ENCODE data around the gene ITPK1. TPM values are rescaled to one million over a fixed set of nuclear protein-coding genes. Genes with fewer than 3 reads are reported as not detected.
"Not testable (repeated sequence)": the region's sequence is repeated elsewhere in the genome, so short reads cannot be mapped to it uniquely, and the experiment has no call there.

Gene ITPK1
- 30.7 TPM for polyA plus RNA-seq (2012; ENCODE audit: insufficient read depth, insufficient read length)

DNA sequence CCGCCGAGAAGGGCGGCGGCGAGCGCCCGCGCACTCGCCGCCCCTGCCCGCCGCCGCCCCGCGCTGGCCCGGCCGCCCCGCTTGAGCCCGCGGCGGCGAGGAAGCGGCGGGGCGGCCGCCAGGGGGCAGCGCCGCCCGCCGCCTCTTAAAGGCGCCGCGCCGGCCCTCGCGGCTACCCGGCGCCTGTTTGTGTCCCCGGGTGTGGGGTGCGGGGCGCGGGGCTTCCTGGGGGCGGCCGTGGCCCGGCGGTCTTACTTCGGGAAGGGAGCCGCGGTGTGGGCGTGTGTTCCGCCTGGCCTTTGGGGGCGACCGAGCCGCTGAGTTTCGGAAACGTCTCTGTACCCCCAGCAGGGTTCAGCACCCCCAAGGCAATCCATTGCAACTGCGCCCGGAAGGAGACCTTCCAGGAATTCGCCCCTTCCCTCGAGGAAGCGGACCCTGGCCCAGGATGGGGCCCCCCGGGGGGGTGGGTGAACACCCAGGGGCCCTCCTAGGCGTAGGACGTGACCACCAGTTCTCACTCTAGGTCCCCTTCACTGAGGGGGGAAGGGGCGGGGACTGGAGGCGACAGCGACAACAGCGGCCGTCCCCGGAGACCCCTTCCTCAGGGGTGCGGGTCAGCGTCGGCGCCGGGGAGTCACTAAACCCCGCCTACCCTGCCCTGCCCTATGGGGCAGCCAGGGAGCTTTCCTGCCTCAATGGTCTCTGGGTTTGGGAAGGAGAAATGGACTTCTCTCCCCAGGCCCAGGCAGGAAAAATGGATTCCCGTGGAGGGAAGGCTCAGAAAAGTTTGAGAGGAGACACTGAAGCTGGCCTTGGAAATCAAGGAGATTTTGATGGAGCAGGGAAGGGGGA lies at the start of gene ITPK1:
Gene ITPK1 (minus strand): TSS at position 105 of the 855 bp plus-strand sequence. CDS start 762 bp downstream, outside the sequence.
- peak; percentile 19 for DNase-seq (ENCODE audit: low read depth, low spot score)
- peak within 1 kb of the TSS; percentile 73 for H3K4me3 ChIP-seq (ENCODE audit: low read length)

DNA sequence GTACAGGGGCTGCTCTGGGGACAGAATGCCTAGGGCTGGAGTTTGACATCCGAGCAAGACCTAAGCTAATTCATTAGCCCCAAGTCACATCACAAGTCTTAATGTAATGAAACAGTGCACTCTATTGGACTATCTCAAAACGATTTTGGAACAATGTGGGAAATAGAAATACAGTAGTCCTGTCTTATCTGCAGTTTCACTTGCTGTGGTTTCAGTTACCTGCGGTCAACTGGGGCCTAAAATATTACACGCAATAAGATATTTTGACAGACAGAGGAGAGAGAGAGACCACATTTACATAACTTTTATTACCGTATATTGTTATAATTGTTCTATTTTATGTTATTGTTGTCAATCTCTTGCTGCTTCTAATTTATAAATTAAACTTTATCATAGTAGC lies 47.8 kb upstream of the ITPK1 start:
- DNase-seq (ENCODE audit: low read depth, low spot score) = no peak

DNA sequence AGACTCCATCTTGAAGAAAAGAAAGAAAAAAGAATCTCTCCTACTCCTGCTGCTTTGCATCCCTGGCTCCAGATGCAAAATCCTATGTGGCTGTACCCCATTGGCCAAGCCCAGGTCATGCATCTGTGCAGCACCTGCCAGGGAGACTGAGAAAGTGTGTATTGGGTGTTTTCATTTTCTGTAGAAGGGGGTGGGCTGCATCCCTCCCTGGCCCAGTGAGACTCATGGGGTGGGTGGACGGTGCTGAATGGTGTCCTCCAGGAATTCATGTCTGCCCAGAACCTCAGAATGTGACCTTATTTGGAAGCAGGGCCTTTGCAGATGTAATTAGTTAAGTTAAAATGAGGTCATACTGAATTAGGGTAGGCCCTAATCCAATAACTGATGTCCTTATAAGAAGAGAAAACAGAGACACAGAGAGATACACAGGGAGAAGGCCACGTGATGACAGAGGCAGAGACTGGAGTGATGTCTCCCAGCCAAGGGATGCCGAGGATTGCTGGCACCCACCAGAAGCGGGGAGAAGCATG lies 45.8 kb upstream of the ITPK1 start:
- no peak for DNase-seq (ENCODE audit: low read depth, low spot score)
- H3K4me3 ChIP-seq (ENCODE audit: low read length) = no peak overlapping the region

More for the DNA sequence above, 47.8 kb upstream of the ITPK1 start:
- no peak overlapping the region for H3K4me3 ChIP-seq (ENCODE audit: low read length)

DNA sequence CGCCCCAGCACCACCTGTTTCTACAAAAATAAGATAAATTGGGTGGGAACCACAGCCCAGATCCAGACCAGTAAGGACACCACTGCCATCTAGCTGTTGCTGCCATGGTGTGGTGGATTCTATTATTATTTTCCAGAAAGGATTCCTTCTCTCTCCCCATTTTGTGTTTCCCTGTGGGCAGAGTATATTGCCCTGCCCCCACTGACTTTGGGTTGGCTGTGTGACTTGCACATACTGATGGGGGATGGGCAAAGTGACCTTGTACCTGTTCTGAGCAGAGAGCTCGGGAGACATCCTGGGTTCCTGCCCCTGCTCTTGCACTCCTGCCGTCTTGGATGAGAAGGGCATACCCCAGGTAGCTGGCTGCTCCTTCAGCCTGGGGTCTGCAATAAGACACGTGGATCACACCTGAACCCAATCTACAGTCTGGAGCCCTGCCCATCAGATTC lies 44.7 kb upstream of the ITPK1 start:
- H3K4me3 ChIP-seq (ENCODE audit: low read length) = no peak overlapping the region
- DNase-seq (ENCODE audit: low read depth, low spot score) = no peak

DNA sequence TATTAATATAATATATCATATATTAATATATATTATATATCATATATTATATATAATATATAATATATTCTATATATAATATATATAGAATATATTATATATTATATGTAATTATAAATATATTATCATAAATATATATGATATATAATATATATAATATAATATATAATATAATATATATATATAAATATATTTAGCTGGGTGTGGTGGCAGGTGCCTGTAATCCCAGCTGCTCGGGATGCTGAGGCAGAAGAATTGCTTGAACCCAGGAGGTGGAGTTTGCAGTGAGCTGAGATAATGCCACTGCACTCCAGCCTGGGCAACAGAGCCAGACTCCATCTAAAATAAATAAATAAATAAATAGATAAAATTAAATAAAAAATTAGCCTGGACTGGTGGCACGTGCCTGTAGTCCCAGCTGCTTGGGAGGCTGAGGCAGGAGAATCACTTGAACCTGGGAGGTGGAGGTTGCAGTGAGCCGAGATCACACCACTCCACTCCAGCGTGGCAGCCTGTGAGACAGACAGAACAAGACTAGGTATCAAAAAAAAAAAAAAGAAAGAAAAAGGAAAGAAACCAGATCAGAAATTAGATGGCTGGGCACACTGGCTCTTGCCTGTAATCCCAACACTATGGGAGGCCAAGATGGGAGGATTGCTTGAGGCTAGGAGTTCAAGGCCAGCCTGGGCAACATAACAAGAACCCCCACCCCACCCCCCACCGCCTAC lies 44.1 kb upstream of the ITPK1 start:
- not testable (repeated sequence) for H3K4me3 ChIP-seq (ENCODE audit: low read length); DNase-seq (ENCODE audit: low read depth, low spot score)

DNA sequence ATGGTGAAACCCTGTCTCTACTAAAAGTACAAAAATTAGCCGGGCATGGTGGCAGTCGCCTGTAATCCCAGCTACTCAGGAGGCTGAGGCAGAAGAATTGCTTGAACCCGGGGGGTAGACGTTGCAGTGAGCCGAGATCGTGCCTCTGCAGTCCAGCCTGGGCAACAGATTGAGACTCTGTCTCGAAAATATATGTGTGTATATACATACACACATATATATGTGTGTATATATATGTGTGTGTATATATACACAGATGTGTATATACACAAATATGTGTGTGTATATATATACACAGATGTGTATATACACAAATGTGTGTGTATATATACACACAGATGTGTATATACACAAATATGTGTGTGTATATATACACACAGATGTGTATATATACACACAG lies 42.6 kb upstream of the ITPK1 start:
- H3K4me3 ChIP-seq (ENCODE audit: low read length); DNase-seq (ENCODE audit: low read depth, low spot score): not testable (repeated sequence)

DNA sequence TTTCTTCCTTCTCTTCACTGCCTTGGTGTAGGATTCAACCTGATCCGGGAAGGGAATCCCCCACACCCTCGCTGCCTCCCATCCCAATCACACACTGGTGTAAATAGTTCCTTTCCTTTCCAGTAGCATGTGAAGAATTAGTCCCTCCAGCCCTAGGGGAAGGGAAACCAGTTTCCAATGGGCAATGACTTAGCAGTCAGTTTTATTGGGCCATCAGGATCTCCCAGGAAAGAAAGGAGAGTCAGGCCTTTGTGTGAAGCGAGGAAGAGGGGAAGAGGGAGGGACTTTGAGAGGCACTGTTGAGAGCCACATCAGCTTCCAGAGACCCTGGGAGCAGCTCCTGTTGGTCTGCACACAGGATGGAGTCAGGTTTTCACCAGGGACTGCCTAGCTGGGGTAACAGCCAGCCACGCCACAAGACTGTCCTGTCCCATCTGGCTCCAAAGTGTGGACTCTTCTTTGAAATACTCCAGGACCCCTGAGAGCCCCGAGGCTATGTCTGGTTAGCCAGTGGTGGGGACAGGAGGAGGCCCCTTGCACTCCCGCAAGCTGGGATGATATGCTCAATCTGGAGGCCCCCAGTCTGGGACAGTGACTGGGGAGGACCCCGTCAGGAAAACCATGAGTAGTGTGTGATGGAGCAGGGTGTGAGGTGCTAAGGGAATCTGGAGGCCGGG lies 41.1 kb upstream of the ITPK1 start:
- H3K4me3 ChIP-seq (ENCODE audit: low read length) = no peak overlapping the region
- DNase-seq (ENCODE audit: low read depth, low spot score) = no peak

DNA sequence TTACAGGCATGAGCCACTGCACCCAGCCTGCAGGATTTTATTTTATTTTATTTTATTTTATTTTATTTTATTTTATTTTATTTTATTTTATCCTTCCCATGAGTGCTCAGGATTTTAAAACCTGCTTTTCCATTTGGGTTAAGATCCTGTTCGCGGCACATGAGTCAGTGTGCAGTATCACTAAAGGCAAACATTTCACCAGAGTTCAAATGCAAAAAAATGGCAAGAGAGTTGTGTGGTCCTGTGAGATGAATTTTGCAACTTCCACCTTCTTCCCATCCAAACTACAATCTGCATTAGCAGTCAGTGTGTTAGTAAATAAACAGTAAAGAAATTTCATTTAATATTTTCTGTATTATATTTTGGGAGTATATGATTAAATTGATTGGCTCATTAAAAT lies 39.9 kb upstream of the ITPK1 start:
- no peak overlapping the region for H3K4me3 ChIP-seq (ENCODE audit: low read length)
- no peak for DNase-seq (ENCODE audit: low read depth, low spot score)

DNA sequence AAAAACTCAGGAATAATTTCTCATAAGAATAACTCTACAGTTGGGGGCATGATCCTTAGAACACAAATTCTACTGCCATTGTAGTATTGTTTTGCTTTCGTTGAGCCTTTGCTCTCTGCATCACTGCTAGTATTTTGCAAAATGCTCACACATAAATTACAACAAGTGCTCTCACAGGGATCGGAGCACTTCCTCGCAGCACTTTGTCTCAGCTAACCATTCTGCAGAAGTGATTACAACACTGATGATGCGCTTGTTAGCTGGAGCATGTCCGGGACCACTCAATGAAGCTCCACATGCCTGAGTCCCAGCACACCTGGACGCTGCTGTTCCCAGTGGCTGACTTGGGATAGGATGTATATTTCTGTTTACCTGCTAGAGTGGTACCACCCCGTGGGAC lies 37.4 kb upstream of the ITPK1 start:
- H3K4me3 ChIP-seq (ENCODE audit: low read length) = no peak overlapping the region
- no peak for DNase-seq (ENCODE audit: low read depth, low spot score)

DNA sequence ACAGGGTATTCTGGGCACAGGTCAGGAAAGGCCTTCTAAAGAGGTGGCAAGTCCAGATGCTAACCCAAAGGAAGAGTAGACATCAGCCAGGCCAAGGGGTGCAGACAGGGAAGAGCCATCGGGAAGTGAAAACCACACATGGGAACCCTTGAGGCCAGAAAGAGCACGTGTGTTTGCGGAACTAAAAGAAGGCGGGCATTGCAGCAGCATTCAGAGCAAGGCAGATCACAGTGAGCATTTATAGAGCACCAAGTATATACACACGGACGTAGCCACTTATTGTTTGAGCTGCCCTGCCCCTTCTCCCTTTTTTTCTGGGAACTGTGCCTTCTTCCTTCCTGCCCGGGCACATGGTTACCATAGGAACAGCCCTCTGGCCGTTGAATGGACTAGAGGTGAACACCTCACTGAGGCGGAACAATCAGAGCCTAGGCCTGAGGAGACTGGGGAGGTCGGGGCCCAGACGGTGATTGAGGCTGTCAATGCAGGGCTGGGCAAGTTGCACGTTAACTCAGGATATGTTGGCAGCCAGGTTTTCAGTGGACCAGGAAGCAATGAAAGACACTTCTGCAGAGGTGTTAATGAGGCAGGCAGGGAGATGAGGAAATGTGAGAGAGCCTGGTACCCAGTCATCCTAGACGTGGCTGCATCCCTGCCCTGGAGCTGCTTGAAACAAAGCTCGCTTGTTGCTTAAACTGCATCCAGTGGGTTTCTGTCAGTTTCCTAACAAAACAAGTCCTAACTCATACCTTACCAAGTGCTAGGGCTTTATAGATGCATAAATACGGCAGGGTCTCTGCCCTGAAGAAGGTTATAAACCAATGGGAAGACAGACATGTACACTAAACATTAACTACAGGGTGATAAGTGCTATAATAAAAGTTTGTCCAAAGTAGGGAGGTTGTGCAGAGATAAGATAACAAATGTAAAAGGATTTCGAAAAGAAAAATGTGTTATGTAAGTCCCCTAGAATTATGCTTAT lies 34.8 kb upstream of the ITPK1 start:
- no peak overlapping the region for H3K4me3 ChIP-seq (ENCODE audit: low read length)
- DNase-seq (ENCODE audit: low read depth, low spot score) = peak; percentile 41

DNA sequence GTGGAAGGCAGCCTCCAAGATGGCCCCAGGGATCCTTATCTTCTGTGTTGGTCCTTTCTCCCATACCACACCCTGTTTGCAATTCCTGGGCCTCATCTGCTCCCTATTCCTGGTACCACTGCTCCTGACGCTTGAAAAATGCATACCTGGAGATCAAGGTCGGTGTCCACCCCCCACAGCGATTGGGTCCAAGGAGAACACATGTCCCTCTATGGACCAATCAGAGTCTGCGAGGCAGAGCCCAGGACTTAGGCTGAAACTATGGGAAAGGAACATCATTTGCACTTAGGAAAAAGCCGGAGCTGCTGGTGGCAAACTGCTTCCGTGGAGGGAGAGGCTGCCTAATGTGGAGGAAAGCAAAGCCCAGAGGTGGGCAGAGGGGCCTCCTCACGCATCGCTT lies 33.3 kb upstream of the ITPK1 start:
- H3K4me3 ChIP-seq (ENCODE audit: low read length) = no peak overlapping the region
- no peak for DNase-seq (ENCODE audit: low read depth, low spot score)

DNA sequence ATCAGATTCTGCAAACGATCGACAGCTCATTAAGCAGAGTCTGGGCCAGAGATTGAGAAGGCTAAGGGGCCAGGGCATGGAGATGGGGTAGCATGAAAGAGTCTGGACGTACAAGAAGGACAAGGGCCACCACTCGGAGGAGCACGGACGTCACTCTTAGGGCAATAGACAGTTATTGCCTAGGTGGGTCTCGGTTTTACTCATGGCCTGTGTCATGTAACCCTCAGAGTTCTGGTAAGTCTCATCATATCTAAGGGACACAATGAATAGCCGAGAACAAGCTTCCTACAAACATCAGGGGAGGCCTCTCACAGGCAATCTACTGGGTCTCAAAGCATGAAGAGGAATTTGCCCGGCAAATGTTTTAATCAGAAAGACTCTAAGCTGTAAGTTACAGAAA lies 30.4 kb upstream of the ITPK1 start:
- H3K4me3 ChIP-seq (ENCODE audit: low read length) = no peak overlapping the region
- no peak for DNase-seq (ENCODE audit: low read depth, low spot score)

DNA sequence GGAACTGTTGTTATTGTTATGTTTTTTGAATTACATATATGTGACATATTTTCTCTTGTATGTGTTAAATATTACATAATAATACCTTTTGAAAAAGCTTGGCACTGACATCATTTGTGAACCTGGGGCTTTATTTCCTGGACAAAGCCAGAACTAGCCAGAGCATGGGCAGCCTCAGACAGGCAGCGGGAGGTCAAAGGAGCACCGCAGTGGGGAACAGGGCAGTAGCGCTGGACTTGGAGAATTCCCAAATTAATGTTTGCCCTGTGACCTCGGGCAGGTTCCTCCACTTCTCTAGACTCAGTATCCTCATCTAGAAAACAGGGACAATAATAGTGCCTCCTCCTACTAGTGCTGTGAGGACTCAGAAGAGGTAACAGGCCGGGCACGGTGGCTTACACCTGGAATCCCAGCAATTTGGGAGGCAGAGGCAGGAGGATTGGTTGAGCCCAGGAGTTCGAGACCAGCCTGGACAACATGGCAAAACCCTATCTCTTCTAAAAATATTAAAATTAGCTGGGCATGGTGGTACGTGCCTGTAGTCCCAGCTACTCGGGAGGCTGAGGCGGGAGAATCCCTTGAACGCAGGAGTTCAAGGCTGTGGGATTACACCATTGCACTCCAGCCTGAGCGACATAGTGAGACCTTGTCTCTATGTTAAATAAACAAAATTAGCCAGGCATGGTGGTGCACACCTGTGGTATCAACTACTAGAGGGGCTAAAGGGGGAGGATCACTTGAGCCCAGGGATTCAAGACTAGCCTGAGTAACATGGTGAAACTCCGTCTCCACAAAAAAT lies 27.3 kb upstream of the ITPK1 start:
- no peak for DNase-seq (ENCODE audit: low read depth, low spot score)

DNA sequence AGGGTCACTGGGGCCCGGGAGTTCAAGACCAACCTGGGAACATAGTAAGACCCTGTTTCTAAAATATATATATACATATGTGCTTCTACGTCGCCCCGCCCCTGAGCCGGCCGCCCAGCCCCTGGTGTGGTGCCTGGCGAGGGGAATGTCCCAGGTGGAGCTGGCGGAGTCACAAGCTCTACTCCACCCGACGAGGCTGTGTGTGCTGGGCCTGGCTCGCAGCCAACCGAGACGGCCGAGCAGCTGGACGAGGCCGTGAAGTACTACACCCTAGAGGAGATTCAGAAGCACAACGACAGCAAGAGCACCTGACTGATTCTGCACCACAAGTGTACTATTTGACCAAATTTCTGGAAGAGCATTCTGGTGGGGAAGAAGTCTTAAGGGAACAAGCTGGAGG lies 22.1 kb upstream of the ITPK1 start:
- no peak for DNase-seq (ENCODE audit: low read depth, low spot score)
- no peak overlapping the region for H3K4me3 ChIP-seq (ENCODE audit: low read length)

More for the DNA sequence above, 27.3 kb upstream of the ITPK1 start:
- H3K4me3 ChIP-seq (ENCODE audit: low read length) = no peak overlapping the region

DNA sequence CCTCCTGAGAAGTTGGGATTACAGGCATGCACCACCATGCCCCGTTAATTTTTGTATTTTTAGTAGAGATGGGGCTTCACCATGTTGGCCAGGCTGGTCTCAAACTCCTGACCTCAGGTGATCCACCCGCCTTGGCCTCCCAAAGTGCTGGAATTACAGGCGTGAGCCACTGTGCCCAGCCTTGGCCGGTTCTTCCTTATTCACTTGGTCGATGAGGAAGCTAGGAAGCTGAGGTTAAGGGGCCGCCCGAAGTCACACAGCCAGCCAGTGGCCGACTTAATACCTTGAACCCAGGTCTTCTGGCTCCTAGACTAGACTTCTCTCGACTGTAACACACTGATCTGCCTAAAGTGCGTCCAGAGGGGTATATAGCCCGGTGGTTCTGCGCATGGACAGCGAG lies 20.8 kb upstream of the ITPK1 start:
- H3K4me3 ChIP-seq (ENCODE audit: low read length); DNase-seq (ENCODE audit: low read depth, low spot score): not testable (repeated sequence)

DNA sequence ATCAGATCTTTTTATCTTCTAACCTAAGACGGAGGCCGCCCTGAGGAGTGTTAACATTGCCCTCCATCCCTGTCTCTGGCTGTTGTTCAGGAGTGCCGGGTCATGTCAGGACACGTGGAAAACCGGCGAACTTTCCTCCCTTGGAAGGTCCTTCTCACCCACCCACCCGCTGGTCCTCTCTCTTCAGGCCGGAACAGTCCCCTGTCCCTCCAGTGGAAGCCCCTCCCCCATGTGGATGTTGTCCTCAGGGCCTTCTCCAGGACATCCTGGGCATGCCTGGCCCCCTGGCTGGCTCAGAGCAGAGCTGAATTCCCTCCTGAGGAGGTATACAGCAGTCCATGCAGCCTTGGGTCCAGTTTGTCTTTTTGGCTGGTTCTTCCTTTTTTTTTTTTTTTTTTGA lies 20.3 kb upstream of the ITPK1 start:
- no peak for DNase-seq (ENCODE audit: low read depth, low spot score)
- no peak overlapping the region for H3K4me3 ChIP-seq (ENCODE audit: low read length)

DNA sequence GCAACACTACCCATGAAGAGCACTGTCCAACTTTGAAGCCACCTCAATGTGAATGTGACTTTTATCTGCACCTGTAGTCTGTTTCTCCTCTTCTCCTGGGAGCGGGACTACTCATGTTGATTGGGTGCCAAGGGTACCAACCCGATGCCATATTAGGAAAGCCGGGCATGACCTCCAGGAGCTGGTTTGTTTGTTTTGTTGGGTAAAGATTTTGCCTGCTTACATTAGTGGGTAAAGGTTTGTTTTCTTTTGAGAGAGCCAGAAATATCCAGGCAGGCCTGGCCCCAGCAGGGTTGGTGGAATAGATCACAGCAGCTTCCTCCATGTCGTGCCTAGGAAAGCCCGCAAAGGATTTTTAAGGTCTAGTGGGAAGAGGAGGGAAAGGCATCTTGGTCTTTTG lies 19.7 kb upstream of the ITPK1 start:
- H3K4me3 ChIP-seq (ENCODE audit: low read length) = no peak overlapping the region
- no peak for DNase-seq (ENCODE audit: low read depth, low spot score)

DNA sequence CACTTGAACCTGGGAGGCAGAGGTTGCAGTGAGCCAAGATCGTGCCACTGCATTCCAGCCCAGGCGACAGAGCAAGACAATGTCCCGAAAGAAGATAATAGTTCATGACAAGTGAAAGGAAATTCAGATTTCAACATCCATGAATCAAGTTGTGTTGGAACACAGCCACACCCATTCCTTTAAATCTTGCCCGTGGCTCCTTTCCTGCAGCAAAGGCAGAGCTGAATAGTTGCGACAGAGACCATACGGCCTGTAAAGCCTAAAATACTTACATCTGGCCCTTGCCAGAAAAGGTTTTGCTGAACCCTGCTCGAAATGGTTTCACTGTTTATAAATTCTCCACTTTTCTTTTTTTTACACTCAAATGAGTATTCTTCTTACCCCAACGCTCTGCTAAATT lies 17.7 kb upstream of the ITPK1 start:
- H3K4me3 ChIP-seq (ENCODE audit: low read length) = no peak overlapping the region
- no peak for DNase-seq (ENCODE audit: low read depth, low spot score)
